ENCODE results near the gene TNRC18.

GRCh38 chr7:5349437-5350173, 74.0 kb downstream of the TNRC18 start:
- no peak for TF ChIP-seq EP300 (IDR thresholded peaks at IDR 0.05; ENCODE audit: borderline replicate concordance in 1 of 2, low read depth in 1 of 2, low read length in 1 of 2)
- no peak for TF ChIP-seq CTCF (IDR thresholded peaks at IDR 0.05)
- TF ChIP-seq REST (IDR thresholded peaks at IDR 0.05; ENCODE audit: low read depth, low read length): no peak
- TF ChIP-seq CHD2 (IDR thresholded peaks at IDR 0.05; ENCODE audit: low read length, partially characterized antibody): no peak
- no peak for TF ChIP-seq ELF1 (IDR thresholded peaks at IDR 0.05)
- no peak for TF ChIP-seq PBX3 (IDR thresholded peaks at IDR 0.05)
- TF ChIP-seq NRF1 (IDR thresholded peaks at IDR 0.05; ENCODE audit: low read depth, low read length): no peak
- TF ChIP-seq NFIC (IDR thresholded peaks at IDR 0.05; ENCODE audit: borderline replicate concordance): no peak
- no peak for TF ChIP-seq SIN3A (IDR thresholded peaks at IDR 0.05; ENCODE audit: borderline replicate concordance, low read depth, low read length)
- no peak for TF ChIP-seq YY1 (IDR thresholded peaks at IDR 0.05; ENCODE audit: low read depth)
- no peak for TF ChIP-seq RAD21 (IDR thresholded peaks at IDR 0.05; ENCODE audit: low read length)
- TF ChIP-seq POLR2AphosphoS5 (IDR thresholded peaks at IDR 0.05; ENCODE audit: low read depth, low read length): no peak
- no peak for TF ChIP-seq TCF12 (IDR thresholded peaks at IDR 0.05)
- TF ChIP-seq FOXM1 (IDR thresholded peaks at IDR 0.05; ENCODE audit: low read depth): no peak

Measured in SK-N-SH (cell line).